Stimulated activated CD4-positive, alpha-beta T cell treated with anti-CD3 and anti-CD28 coated beads, Interleukin-4, amount 100 ng/mL, for 48 hours (primary cell): ENCODE results near the gene COQ8A.

Experiments used
- DNase-seq, 2 donors: peaks; one replicate each; pipeline ENCODE4 v3.0.0-alpha.2; 2020; ENCODE audit warnings: low read depth in 2 of 2

Gene COQ8A

DNA sequence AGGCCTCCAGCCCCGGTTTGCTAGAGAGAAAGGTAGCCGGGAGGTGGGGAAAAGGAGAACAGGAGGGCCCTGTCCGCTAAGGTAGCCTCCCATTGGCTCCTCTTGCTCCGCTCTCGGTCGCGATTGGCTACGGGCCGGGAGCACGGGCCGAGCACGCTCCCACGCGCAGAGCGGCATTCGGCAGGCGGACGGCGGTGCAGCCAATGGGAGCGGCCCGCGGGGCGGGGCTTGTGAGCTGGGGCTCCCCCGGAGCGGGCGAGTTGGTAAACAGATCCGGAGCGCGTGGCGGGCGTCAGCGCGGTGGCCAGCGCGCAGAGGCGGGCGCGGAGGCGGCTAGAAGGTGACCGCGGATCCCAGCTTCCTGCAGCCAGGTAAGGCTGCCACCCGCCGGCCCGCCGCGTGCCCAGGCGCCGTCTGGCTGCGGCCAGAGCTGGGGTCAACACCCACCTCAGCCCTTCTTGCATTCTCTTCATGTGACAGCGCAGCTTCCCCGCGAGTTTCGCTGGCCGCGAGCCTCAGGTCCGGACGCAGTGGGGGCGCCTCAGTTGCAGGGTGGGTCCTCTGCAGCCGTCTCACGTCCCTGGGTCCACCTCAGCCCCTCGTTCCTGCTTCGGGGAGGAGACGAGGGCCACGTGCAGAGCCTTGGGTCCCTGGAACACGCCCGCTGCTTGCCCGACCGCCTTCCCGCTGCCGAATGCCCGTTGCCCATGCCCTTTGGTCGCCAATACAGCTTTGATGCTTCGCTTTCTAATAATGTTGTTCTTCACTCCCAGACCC is at the start of gene COQ8A:
COQ8A (plus strand) TSS at position 266 of the 777 bp plus-strand sequence. CDS start 21,092 bp downstream, outside the sequence.
- DNase-seq: peak; percentile 98

DNA sequence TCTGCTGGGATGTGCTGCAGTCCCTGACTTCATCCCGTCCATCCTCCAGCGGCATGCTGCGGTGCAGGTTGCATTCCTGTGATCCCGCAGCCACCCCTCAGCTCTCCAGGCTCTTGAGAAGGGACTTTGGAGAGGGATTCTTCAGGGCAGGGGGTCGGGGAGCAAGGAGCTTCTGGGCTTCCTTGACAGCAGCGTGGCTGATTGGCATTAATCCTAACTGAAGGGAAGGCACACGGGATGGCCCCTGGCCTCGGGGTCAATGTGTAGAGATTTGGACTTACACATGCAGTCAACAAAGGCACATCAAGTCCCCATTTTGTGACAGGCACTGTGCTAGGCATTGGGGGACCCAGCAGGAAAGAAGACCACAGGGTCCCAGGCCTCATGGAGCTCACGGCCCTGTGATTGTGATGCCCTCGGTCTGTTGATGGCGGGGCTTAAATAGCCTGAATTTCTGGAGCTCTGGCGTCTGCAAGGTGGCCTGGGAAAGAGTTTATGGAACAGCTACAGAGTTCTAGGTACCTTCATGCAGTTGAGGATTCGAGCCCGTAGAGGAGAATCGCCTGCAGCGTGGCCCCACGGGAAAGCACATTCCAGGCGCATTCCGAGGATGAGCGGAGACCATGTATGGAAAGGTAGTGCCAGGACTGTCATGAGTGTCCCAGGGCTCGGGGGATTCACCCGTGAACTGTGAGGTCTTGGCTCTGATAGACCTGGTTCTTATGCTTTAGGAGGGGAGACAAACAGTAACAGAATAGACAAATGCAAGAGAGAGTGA is 49.6 kb upstream of the COQ8A start:
- DNase-seq: no peak

- DNase-seq: no peak
These were observed 48.7 kb upstream of the COQ8A start for GRCh38 chr1:226891346-226891745.

DNA sequence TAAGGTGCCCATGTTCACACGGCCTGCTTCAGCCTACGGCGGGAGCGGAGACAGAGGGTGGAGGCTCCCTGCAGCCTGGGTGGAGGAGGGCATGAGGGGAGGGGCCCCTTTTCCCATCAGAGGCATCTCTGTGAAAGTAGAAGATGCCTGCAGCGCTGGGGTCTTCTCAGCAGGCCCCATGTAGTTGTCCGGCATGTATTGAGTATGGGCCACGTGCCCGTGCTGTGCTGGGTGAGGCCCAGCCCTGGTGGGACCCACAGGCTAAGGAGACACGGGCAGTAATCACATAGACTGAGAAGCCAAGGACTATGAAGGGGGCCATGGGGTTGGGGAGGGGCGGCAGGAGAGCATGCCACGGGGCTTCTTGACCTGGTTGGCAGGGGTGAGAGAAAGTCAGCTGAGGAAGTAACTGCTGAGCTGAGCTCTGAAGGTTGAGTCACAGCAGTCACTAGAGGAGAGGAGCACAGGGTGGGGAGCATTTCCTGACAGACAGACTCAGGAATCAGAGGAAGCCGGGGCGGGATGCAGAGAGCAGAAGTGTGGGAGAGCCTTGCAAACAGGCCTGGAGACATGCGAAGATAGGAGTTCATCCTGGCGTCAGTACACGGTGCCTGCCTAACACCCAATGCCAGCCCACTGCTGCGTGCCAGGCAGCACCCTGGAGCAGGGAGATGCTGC is 48.1 kb upstream of the COQ8A start:
- no peak for DNase-seq

- DNase-seq: no peak
These were observed 47.6 kb upstream of the COQ8A start for GRCh38 chr1:226892524-226892875.

- no peak for DNase-seq
These were observed 46.2 kb upstream of the COQ8A start for GRCh38 chr1:226893936-226894335.

DNA sequence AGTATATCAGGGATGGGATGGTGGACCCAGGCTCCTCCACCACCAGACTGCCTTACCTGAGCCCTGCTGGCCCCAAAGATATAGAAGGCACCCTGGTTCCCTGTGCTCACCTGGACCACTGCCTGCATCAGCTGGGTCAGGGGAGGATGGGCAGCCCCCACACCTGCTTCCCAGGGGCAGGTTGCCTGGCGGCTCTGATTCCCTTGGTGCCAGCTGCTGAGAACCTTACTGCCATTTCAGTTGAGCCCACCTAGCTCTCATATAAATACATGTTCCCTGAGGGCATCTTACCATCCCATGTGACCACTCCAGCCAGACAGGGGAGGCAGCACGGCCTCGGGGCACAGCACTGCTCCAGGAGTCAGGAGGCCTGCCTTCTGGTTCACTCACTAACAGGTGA is 45.3 kb upstream of the COQ8A start:
- no peak for DNase-seq

DNA sequence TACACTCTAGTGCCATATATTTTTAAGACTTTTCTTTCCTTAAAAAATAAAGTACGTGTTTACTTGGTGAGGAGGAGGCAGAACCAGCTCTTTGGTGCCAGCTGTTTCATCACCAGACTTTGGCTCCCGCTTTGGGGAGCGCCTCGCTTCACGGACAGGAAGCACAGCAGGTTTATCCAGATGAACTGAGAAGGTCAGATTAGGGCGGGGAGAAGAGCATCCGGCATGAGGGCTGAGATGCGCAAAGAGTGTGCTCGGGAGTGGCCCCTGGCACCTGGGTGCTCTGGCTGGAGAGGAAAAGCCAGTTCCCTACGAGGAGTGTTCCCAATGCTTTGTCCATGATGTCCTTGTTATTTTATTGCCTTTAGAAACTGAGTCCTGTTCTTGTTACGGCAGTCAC is 44.5 kb upstream of the COQ8A start:
- DNase-seq: no peak

GRCh38 chr1:226898246-226898645 is 41.8 kb upstream of the COQ8A start:
- no peak for DNase-seq

GRCh38 chr1:226901421-226901820 is 38.7 kb upstream of the COQ8A start:
- no peak for DNase-seq

DNA sequence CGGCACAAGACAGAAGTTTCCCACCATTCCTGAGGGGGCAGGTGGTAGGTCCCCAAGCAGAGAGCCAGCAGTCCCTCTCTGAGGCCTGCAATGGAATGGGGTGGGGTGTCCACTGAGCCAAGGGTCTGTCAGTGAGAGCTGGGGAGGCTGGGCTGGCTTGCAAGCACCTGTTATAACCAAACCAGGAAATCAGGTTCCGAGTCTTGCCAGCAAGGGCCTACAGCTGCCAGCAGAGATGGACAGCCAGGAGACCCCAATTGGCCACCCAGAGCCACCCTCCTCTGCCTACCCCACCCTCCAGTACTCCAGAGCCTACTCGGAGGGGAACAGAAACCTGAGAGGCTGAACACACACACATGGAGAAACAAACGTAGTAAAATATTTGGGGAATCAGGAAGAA is 37.5 kb upstream of the COQ8A start:
- DNase-seq: no peak

DNA sequence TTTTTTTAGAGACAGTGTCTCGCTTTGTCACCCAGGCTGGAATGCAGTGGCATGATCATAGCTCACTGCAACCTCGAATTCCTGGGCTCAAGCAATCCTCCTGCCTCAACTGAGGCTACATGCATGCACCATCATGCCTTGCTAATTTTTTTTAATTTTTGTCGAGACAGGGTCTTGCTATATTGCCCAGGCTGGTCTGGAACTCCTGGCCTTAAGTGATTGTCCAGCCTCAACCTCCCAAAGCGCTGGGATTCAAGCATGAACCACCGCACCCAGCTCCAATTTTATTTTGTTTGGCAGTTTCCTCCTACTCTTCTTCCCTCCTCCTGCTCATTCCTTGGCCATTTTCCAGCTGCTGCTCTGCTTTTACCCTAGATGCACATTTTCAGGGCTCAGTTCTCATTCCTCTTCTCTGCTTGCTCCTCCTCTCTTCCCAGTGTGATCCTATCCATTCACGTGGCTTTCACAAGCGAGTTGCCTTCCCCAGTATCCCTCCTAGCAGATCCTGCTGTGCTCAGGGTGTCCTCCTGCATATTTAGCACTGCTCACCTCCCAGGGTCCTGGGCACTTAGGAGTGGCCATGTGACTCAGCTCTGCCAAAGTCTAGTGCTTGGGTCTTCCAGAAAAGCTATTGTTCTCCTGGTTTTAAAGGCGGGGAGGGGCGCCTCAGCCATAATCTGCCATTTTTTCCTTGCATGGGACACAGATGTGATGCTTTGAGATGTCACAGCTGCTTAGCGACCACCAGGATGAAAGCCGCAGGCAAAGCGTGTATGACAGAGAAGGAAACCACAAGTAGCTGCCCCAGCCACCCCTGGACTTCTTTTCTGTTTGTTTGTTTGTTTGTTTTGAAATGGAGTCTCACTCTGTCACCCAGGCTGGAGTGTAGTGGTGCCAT is 36.0 kb upstream of the COQ8A start:
- DNase-seq: no peak

DNA sequence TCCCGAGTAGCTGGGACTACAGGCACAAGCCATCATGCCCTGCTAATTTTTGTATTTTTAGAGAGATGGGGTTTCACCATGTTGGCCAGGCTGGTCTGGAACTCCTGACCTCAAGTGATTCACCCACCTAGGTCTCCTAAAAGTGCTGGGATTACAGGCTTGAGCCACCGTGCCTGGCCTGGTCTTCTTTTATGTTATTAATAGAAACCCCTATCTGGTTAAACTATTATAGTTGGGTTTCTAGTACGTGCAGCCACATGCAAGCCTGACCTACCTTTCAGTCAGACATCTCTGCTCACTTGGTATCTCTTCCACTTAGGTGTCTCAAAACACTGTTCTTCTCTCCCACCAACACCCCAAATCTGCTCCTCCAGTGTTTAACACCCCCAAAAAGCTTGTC is 35.3 kb upstream of the COQ8A start:
- no peak for DNase-seq

DNA sequence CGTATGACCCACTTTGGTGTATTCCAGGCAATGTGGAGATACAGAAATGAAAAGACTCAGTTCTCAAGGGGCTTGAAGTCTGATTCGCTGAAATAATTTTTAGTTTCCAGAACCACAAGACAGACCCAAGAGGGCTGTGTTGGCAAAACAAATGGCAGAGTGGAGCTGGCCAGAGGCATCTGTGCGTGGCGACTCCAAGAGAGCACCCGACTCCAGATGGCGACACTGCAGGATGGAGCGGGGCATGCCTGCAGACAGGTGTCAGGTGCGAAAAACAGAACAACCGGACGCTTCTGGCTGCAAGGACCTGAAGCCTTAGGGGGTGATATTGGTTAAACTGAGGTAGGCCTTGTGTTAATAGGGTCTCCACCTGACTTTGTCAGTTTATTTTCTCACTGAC is 31.7 kb upstream of the COQ8A start:
- no peak for DNase-seq

GRCh38 chr1:226908913-226909312 is 31.2 kb upstream of the COQ8A start:
- no peak for DNase-seq

DNA sequence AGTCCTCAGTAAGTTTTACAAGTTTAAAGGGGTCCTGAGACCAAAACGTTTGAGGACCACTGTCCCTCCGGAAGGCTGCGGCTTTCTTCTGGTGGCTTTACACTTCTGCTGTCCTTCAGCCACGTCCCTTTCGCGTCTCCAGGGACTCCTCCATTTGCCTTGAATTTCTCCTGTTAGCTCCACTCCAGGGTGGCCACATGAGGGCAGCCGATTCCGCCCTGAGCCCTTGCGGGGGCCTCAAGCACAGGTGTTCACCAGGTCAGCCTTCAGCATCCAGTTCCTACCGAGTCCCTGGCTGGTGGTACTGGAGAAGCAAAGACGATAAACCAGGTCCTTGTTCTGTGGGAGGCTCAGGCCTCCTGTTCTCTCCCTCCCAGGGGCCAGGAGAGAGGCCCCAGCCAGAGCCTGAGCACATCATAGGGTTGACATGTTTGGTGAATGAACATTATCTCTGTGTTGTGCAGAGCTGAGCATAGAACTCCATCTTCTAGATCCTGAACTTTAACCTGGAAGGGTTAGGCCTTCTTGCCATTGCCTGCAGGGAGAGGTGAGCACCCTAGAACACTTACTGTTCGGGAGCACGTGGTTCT is 27.4 kb upstream of the COQ8A start:
- peak; percentile 15 to 17 for DNase-seq

GRCh38 chr1:226915672-226915995 is 24.5 kb upstream of the COQ8A start:
- DNase-seq: no peak

GRCh38 chr1:226916497-226916896 is 23.6 kb upstream of the COQ8A start:
- no peak for DNase-seq

GRCh38 chr1:226919587-226919986 is 20.5 kb upstream of the COQ8A start:
- DNase-seq: no peak

GRCh38 chr1:226919995-226920394 is 20.1 kb upstream of the COQ8A start:
- DNase-seq: no peak

- no peak for DNase-seq
These were observed 19.6 kb upstream of the COQ8A start for GRCh38 chr1:226920446-226920894.
